ENCODE measurements around the gene NUMA1.
A peak's percentile ranks its signal among the peaks of the same experiment; 100 is the strongest.

The NUMA1 gene

GRCh38 chr11:71979602-71980001 is 100.7 kb downstream of the NUMA1 start:
- peaks cover 9% of the 10 kb centered on the region for H3K36me3 ChIP-seq (replicated peaks)
- no peak for DNase-seq
- TF ChIP-seq CTCF (IDR thresholded peaks at IDR 0.05; ENCODE audit: low read depth, low read length, missing control alignments) = no peak
- no peak overlapping the region for H3K4me3 ChIP-seq (ENCODE audit: low read depth, low read length)
- in situ Hi-C loops (cut with HindIII; ENCODE audit: low pct_ligation_motif_present, low sequenced_read_pairs) = no loop called here
- H3K27me3 ChIP-seq (replicated peaks) = no peaks in the 10 kb centered on the region
- H3K27ac ChIP-seq = no peak overlapping the region

GRCh38 chr11:71979094-71979493 is 101.2 kb downstream of the NUMA1 start:
- no peak for TF ChIP-seq CTCF (IDR thresholded peaks at IDR 0.05; ENCODE audit: low read depth, low read length, missing control alignments)
- Histone ChIP-seq H3K27ac (no peak overlapping the region), H3K27me3 (replicated peaks) (no peaks in the 10 kb centered on the region), H3K36me3 (replicated peaks) (peaks cover 9% of the 10 kb centered on the region), H3K4me3 (ENCODE audit: low read depth, low read length) (no peak overlapping the region)
- in situ Hi-C loops (cut with HindIII; ENCODE audit: low pct_ligation_motif_present, low sequenced_read_pairs) = no loop called here
- no peak for DNase-seq

GRCh38 chr11:71977743-71978418 is 102.5 kb downstream of the NUMA1 start:
- Histone ChIP-seq H3K36me3 (replicated peaks) (no peaks in the 10 kb centered on the region), H3K4me3 (ENCODE audit: low read depth, low read length) (no peak overlapping the region), H3K27me3 (replicated peaks) (no peaks in the 10 kb centered on the region), H3K27ac (no peak overlapping the region)
- peak; percentile 49 for DNase-seq
- in situ Hi-C loops (cut with HindIII; ENCODE audit: low pct_ligation_motif_present, low sequenced_read_pairs) = no loop called here
- peak; percentile 72 for TF ChIP-seq CTCF (IDR thresholded peaks at IDR 0.05; ENCODE audit: low read depth, low read length, missing control alignments)

GRCh38 chr11:71977090-71977489 is 103.3 kb downstream of the NUMA1 start:
- H3K4me3 ChIP-seq (ENCODE audit: low read depth, low read length) = no peak overlapping the region
- DNase-seq = no peak
- no peak overlapping the region for H3K27ac ChIP-seq
- TF ChIP-seq CTCF (IDR thresholded peaks at IDR 0.05; ENCODE audit: low read depth, low read length, missing control alignments) = no peak
- H3K36me3 ChIP-seq (replicated peaks) = no peaks in the 10 kb centered on the region
- in situ Hi-C loops (cut with HindIII; ENCODE audit: low pct_ligation_motif_present, low sequenced_read_pairs) = no loop called here
- no peaks in the 10 kb centered on the region for H3K27me3 ChIP-seq (replicated peaks)

- no peaks in the 10 kb centered on the region for H3K27me3 ChIP-seq (replicated peaks)
- no peak for TF ChIP-seq CTCF (IDR thresholded peaks at IDR 0.05; ENCODE audit: low read depth, low read length, missing control alignments)
- H3K36me3 ChIP-seq (replicated peaks) = no peaks in the 10 kb centered on the region
- in situ Hi-C loops (cut with HindIII; ENCODE audit: low pct_ligation_motif_present, low sequenced_read_pairs) = no loop called here
- H3K27ac ChIP-seq = no peak overlapping the region
- DNase-seq = no peak
- no peak overlapping the region for H3K4me3 ChIP-seq (ENCODE audit: low read depth, low read length)
Observed at GRCh38 chr11:71976551-71976950, 103.8 kb downstream of the NUMA1 start.

GRCh38 chr11:71971680-71972079 is 108.7 kb downstream of the NUMA1 start:
- no peak overlapping the region for H3K4me3 ChIP-seq (ENCODE audit: low read depth, low read length)
- DNase-seq = no peak
- in situ Hi-C loops (cut with HindIII; ENCODE audit: low pct_ligation_motif_present, low sequenced_read_pairs) = no loop called here
- no peak for TF ChIP-seq CTCF (IDR thresholded peaks at IDR 0.05; ENCODE audit: low read depth, low read length, missing control alignments)
- no peaks in the 10 kb centered on the region for H3K27me3 ChIP-seq (replicated peaks)
- peaks cover 17% of the 10 kb centered on the region for H3K36me3 ChIP-seq (replicated peaks)
- H3K27ac ChIP-seq = no peak overlapping the region

Data from brain microvascular endothelial cell (primary cell).